Choroid plexus epithelial cell (primary cell): Measurements from ENCODE around the gene FMN1.
A peak's percentile ranks its signal among the peaks of the same experiment; 100 is the strongest.
"Not testable (repeated sequence)": the region's sequence is repeated elsewhere in the genome, so short reads cannot be mapped to it uniquely, and the experiment has no call there.

Source experiments
- DNase-seq: peaks from one replicate; pipeline ENCODE4 v3.0.0-alpha.2; 2010; ENCODE audit warnings: low read depth
- H3K4me3 ChIP-seq: 2 replicates; pipeline ENCODE4 v1.5.1; 2011; ENCODE audit warnings: low read depth, mild to moderate bottlenecking, control low read depth, low read length, moderate library complexity
- CTCF ChIP-seq: conservative IDR thresholded peaks from 2 replicates; pipeline ENCODE4 v1.5.1; 2011; ENCODE audit warnings: low read depth, mild to moderate bottlenecking, control low read depth, inconsistent platforms, low read length, moderate library complexity

The FMN1 gene

GRCh38 chr15:32956711-32957110, 237.8 kb downstream of the FMN1 start:
- no peak overlapping the region for H3K4me3 ChIP-seq
- TF ChIP-seq CTCF: no peak
- DNase-seq: no peak

DNA sequence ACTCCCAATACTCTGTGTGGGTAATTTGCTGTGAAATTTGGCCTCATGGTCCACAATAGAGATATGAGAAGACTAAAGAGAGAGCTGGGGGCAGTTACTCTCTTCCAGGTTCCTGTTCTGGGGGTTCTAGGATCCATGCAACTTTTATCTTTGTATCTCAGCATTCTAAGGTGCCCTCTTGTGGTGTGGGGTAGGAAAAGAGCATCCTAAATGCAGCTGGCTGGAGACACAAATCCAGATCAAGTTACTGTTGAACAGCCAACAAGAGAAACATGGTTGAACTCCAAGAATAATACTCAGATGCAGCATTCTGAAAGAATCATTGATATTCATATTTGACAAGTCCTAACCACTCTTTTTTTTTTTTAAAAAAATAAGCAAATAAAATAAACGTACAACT, 238.5 kb downstream of the FMN1 start:
- DNase-seq: peak; percentile 95
- peak; percentile 85 for TF ChIP-seq CTCF
- H3K4me3 ChIP-seq: no peak overlapping the region

GRCh38 chr15:32953533-32953910, 241.0 kb downstream of the FMN1 start:
- TF ChIP-seq CTCF: no peak
- H3K4me3 ChIP-seq: no peak overlapping the region
- DNase-seq: no peak

DNA sequence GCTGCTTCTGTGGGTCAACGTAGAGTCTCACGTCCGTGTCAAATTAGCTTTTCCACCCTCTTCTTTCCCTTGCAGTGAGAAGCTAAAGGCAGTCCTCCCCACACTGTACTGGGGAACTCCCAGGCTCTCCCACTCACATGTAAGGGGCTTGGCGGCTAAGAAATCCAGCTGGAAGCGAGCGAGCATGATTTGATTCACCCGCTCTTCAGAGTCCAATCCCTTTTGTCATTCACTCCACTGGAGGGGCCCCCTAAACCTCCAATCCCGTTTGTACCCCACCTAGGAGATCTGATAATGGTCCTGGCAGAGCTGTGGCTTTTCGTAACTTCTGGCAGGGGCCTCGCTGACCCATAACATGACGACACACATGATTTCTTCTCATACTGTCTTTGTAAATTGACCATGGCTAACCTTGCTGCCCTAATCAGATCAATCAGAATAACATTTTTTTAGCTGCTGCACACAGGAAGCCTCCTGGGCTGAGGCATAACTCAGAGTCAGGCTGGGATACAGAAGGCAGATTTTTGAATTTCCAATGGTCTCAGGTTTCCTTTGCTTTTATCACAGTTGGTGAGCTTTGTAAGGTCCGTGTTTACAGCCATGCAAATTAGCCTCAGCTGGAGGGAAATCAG, 241.5 kb downstream of the FMN1 start:
- TF ChIP-seq CTCF: no peak
- DNase-seq: peak; percentile 55
- no peak overlapping the region for H3K4me3 ChIP-seq

GRCh38 chr15:32951736-32952464, 242.6 kb downstream of the FMN1 start:
- no peak for DNase-seq
- H3K4me3 ChIP-seq: no peak overlapping the region
- TF ChIP-seq CTCF: no peak

DNA sequence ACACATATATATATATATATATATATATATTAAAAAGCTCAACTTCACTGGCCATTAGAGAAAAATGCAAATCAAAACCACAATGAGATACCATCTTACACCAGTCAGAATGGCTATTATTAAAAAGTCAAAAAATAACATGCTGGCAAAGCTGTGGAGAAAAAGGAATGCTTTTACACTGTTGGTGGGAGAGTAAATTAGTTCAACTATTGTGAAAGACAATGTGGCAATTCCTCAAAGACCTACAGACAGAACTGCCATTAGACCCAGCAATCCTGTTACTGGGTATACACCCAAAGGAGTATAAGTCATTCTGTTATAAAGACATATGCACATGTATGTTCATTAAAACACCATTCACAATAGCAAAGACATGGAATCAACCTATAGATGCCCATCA, 244.5 kb downstream of the FMN1 start:
- DNase-seq, H3K4me3 ChIP-seq: not testable (repeated sequence)

DNA sequence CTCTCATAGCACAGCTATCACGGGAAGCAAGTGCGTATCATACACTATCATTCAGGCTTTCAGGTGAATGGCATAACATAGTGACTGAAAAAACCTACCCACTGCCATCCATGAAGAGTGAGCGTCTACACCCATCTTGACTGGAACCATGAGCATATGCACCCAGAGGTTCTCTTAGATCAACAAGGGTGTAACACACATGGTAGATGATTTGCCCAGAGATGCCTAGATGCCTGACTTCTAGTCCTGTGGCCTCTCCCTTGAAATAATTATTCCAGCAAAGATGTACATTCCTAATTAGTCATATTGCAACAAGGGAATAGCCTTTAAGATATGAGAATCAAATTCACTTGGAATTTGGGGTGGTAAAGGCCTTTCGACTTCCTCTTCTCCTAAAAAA, 248.3 kb downstream of the FMN1 start:
- no peak overlapping the region for H3K4me3 ChIP-seq
- no peak for DNase-seq
- TF ChIP-seq CTCF: no peak
